ENCODE data around the gene SELENON. TPM values are rescaled to one million over a fixed set of nuclear protein-coding genes. Genes with fewer than 3 reads are reported as not detected.

The SELENON gene
- total and polyA plus RNA-seq, 2 of the 8 experiments (the other 6 are each of a cell fraction or from before 2014, with no cell fraction given) = 43.0 to 77.6 TPM

DNA sequence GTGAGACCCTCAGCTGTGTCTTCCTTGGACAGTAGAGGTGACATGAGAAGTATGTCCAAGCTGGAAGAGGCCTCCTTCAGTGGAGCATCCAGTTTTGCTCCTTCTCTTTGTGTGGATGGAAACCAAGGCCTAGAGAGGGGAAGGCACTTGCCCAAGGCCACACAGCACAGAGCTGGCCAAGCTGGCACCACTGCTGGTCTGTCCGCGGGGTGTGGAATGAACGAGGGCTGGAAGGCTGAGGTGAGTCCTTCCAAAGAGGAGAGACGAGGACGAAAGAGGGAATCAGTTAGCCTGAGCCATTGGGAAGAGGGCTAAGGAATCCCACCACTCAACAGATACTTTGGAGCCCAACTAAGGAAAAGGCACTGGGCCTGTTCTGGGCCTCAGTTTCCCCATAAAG lies 27.8 kb upstream of the SELENON start:
- Histone ChIP-seq H2BK12ac (ENCODE audit: low read depth, low read length) (peak overlapping the region; percentile 92; the same call in 1 of the 2 replicates), H4K20me1 (replicated peaks in 1 of 2; ENCODE audit: control insufficient read depth in 1 of 2, insufficient read depth in 2 of 2, low read length in 2 of 2) (peaks cover 0 to 9% of the 10 kb centered on the region in 2 experiments), H3K18ac (ENCODE audit: extremely low read depth, low read length) (peak overlapping the region; percentile 38; the same call in 1 of the 2 replicates), H2BK5ac (ENCODE audit: low read depth, low read length) (0 out of 2 replicates have a peak overlapping the region, but pooled peaks have one; percentile 35), H2BK120ac (replicated peaks; ENCODE audit: low read depth, low read length) (no peak overlapping the region), H4K5ac (ENCODE audit: insufficient read length, low read depth, low read length) (no peak overlapping the region), H2AFZ (ENCODE audit: low read length) (no peak overlapping the region), H3K9ac (replicated peaks in 1 of 4; ENCODE audit: extremely low read depth in 1 of 4, low read depth in 3 of 4, low read length in 3 of 4) (0 out of 7 replicates have a peak overlapping the region, but pooled peaks of 1 of the 4 experiments have one; percentile 8), H3K4me1 (replicated peaks in 1 of 4; ENCODE audit: control insufficient read depth in 3 of 4, insufficient read depth in 4 of 4, low read length in 3 of 4) (peaks cover 0 to 9% (median 3%) of the 10 kb centered on the region in 4 experiments; a peak in 4 of 7 replicates), H3K4me2 (ENCODE audit: insufficient read depth in 1 of 2, low read depth in 2 of 2, low read length in 2 of 2) (no peak overlapping the region), H3K23me2 (ENCODE audit: low read depth, low read length) (peaks cover 20% of the 10 kb centered on the region; the same call in 1 of the 2 replicates), H2AK5ac (ENCODE audit: low read depth, low read length) (peak overlapping the region; percentile 84; the same call in 1 of the 2 replicates), H3K14ac (ENCODE audit: insufficient read length) (no peak overlapping the region), H3K36me3 (ENCODE audit: control insufficient read depth in 2 of 4, insufficient read depth in 4 of 4, low read length in 3 of 4) (no peaks in the 10 kb centered on the region), H4K91ac (replicated peaks; ENCODE audit: insufficient read length, low read length) (peak overlapping the region; percentile 76), H3K56ac (replicated peaks; ENCODE audit: insufficient read length, low read depth, low read length) (no peak overlapping the region), H3K79me2 (ENCODE audit: control insufficient read depth in 1 of 2, insufficient read depth in 2 of 2, low read length in 2 of 2) (no peaks in the 10 kb centered on the region), H3K27ac (ENCODE audit: low read depth, low read length) (no peak overlapping the region), H3K79me1 (ENCODE audit: low read depth, low read length) (no peaks in the 10 kb centered on the region), H3K4ac (replicated peaks; ENCODE audit: insufficient read length, low read depth, low read length) (no peak overlapping the region), H2BK15ac (ENCODE audit: low read length) (peak overlapping the region; percentile 88), H3K27me3 (replicated peaks in 1 of 4; ENCODE audit: control insufficient read depth in 3 of 4, extremely low read depth in 1 of 4, insufficient read depth in 3 of 4, low read length in 3 of 4) (no peaks in the 10 kb centered on the region), H3K23ac (ENCODE audit: insufficient read length) (no peak overlapping the region), H3K9me3 (ENCODE audit: insufficient read depth in 2 of 2, low read depth in 1 of 2, low read length in 1 of 2) (no peaks in the 10 kb centered on the region), H3K4me3 (ENCODE audit: extremely low read depth in 1 of 4, insufficient read depth in 2 of 4, low read depth in 3 of 4, low read length in 4 of 4) (no peak overlapping the region), H4K8ac (ENCODE audit: extremely low read depth, insufficient read depth, low read length) (peak overlapping the region; percentile 59; the same call in 1 of the 2 replicates), H2BK20ac (ENCODE audit: low read length) (no peak overlapping the region)
- 97% methylated on average over 5 of the region's 5 CpGs; no CpG with 5 or more reads in 1 of the 2 experiments for WGBS, 2 experiments (ENCODE audit: extremely low coverage in 1 of 2, insufficient coverage in 1 of 2, insufficient read length in 1 of 2, insufficient replicate concordance in 2 of 2, low coverage in 1 of 2, low lambda C conversion rate in 2 of 2, missing lambda C conversion rate in 1 of 2)
- ChIA-PET CTCF (ENCODE audit: partially characterized antibody) (interaction anchor here (0.6 to 2.4 kb wide), 7 partner anchors 12 to 266 kb away, joined by 3 to 13 read pairs (median 3); no protein-coding TSS in a partner anchor), POLR2A (ENCODE audit: partially characterized antibody) (interaction anchor here (1.1 kb wide), 2 partner anchors 8 to 10 kb away, joined by 3 to 4 read pairs; no protein-coding TSS in a partner anchor)
- no peak for DNase-seq (ENCODE audit: low read depth in 1 of 2, low spot score in 2 of 2)
- FAIRE-seq = no peak
- TF ChIP-seq MAFK (IDR thresholded peaks at IDR 0.05; ENCODE audit: low read depth, low read length) (no peak), GTF2F1 (IDR thresholded peaks at IDR 0.05; ENCODE audit: borderline replicate concordance, low read depth, low read length) (no peak), TEAD4 (IDR thresholded peaks at IDR 0.05; ENCODE audit: low read depth, low read length) (no peak), HDAC2 (IDR thresholded peaks at IDR 0.05; ENCODE audit: borderline replicate concordance in 1 of 2, low read depth in 2 of 2, low read length in 2 of 2) (no peak), BACH1 (IDR thresholded peaks at IDR 0.05; ENCODE audit: low read length) (no peak), EZH2 (IDR thresholded peaks at IDR 0.05; ENCODE audit: low read depth, low read length, severe bottlenecking) (no peak), KDM5A (IDR thresholded peaks at IDR 0.05; ENCODE audit: low read length) (no peak), PHF8 (conservative IDR thresholded peaks at IDR 0.05; ENCODE audit: low read depth, low read length) (no peak), RXRA (IDR thresholded peaks at IDR 0.05; ENCODE audit: insufficient read depth, low read depth, low read length) (no peak), FOSL1 (IDR thresholded peaks at IDR 0.05; ENCODE audit: insufficient read depth, low read depth, low read length) (no peak), SAP30 (IDR thresholded peaks at IDR 0.05; ENCODE audit: insufficient read depth, insufficient replicate concordance, low read length) (no peak), CREB1 (IDR thresholded peaks at IDR 0.05) (no peak)

Measured in H1 (cell line).